GM20000 (cell line): ENCODE data around the gene KLF5.

Experiments
- DNase-seq: peaks from one replicate; pipeline ENCODE4 v3.0.0; 2012; ENCODE audit warnings: low spot score
- CTCF ChIP-seq: IDR thresholded peaks from 2 replicates; pipeline ENCODE4 v1.5.1; 2012; ENCODE audit warnings: mild to moderate bottlenecking, control low read depth; ENCODE audit errors: extremely low read depth, missing control alignments

KLF5 gene

GRCh38 chr13:73103238-73103637 is 44.4 kb downstream of the KLF5 start:
- TF ChIP-seq CTCF: no peak
- DNase-seq: no peak

GRCh38 chr13:73106513-73107178 is 47.8 kb downstream of the KLF5 start:
- TF ChIP-seq CTCF: no peak
- DNase-seq: no peak

GRCh38 chr13:73107481-73107880 is 48.7 kb downstream of the KLF5 start:
- DNase-seq: no peak
- TF ChIP-seq CTCF: no peak

- TF ChIP-seq CTCF: no peak
- no peak for DNase-seq
Measured at GRCh38 chr13:73107970-73108369, 49.2 kb downstream of the KLF5 start.

GRCh38 chr13:73109288-73109899 is 50.6 kb downstream of the KLF5 start:
- no peak for TF ChIP-seq CTCF
- DNase-seq: no peak

- TF ChIP-seq CTCF: no peak
- DNase-seq: no peak
Measured at GRCh38 chr13:73109969-73110368, 51.2 kb downstream of the KLF5 start.

- no peak for DNase-seq
- TF ChIP-seq CTCF: no peak
Measured at GRCh38 chr13:73110814-73111213, 52.0 kb downstream of the KLF5 start.
